ENCODE results near the gene STAT4. TPM values are rescaled to one million over a fixed set of nuclear protein-coding genes. Genes with fewer than 3 reads are reported as not detected.

The STAT4 gene
- total RNA-seq, 1 experiment from 2014 or later, result 0.85 TPM

DNA sequence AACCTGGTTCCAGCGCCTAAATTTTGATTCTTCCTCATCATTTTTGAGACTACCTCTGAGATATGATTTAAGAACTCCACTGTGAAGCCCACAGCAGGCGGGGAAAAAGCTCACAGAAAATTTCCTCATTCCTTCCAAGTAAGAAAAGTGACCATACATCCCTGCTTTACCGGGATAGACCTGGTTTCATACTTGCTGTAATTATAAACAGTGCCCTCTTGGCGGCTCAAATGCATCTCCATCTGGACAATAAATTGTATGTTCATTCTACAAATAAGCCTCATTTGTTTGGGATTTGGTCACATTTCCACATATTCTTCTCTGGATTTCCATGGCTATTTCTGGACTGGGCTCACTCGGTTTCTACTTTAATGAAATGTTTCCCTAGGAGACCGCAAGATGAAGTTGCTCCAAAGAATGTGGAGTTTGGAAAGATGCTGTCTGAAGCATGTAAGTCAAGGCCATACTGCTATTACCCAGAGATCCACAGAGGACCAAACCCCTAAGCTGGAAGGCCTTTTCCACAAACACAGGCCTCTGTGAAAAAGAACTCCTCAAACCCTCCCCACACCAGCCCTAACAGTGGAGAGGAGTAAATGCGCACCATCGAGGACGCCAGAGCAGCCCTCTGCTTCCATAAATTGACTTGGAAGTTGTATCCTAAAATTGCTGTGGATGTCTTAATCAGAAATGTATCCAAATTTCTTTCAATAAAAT, 150.7 kb downstream of the STAT4 start:
- no peak for DNase-seq
- no peak overlapping the region for H3K4me3 Mint-ChIP-seq (ENCODE audit: low read depth, unreplicated experiment)
- intact Hi-C loops (cut with micrococcal nuclease; ENCODE audit: unreplicated experiment), result no loop called here
- H3K27ac Mint-ChIP-seq (ENCODE audit: unreplicated experiment), result no peak overlapping the region
- H3K27me3 Mint-ChIP-seq (ENCODE audit: unreplicated experiment), result no peaks in the 10 kb centered on the region
- H3K36me3 Mint-ChIP-seq (ENCODE audit: insufficient read depth, unreplicated experiment), result peaks cover 74% of the 10 kb centered on the region
- TF ChIP-seq, protein P1, sequence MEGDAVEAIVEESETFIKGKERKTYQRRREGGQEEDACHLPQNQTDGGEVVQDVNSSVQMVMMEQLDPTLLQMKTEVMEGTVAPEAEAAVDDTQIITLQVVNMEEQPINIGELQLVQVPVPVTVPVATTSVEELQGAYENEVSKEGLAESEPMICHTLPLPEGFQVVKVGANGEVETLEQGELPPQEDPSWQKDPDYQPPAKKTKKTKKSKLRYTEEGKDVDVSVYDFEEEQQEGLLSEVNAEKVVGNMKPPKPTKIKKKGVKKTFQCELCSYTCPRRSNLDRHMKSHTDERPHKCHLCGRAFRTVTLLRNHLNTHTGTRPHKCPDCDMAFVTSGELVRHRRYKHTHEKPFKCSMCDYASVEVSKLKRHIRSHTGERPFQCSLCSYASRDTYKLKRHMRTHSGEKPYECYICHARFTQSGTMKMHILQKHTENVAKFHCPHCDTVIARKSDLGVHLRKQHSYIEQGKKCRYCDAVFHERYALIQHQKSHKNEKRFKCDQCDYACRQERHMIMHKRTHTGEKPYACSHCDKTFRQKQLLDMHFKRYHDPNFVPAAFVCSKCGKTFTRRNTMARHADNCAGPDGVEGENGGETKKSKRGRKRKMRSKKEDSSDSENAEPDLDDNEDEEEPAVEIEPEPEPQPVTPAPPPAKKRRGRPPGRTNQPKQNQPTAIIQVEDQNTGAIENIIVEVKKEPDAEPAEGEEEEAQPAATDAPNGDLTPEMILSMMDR (IDR thresholded peaks at IDR 0.05; ENCODE audit: unreplicated experiment), result no peak
- H3K4me1 Mint-ChIP-seq (ENCODE audit: low read depth, unreplicated experiment), result no peaks in the 10 kb centered on the region
- H3K9me3 Mint-ChIP-seq (ENCODE audit: low read depth, unreplicated experiment), result no peaks in the 10 kb centered on the region
- BruUV-seq (replicated peaks), result no TSS peak
- CTCF ChIA-PET, result no interaction called here

DNA sequence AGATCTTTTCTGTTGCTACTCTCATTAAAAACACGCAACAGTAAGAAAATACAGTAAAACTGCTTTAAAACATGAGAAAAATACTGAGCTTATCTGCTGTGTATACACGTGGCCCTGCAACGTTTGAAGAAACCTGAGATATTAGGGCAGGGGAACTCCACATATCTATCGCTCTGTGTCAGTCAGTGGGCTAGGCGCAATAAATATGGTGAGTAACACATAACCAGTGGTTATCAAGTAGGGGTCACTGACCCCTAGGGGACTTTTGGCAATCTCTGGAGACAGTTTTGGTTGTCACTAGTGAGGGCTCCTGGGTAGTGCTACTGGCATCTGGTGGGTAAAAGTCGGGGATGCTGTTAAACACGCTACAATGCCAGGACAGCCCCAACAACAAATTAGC, 151.7 kb downstream of the STAT4 start:
- no peaks in the 10 kb centered on the region for H3K4me1 Mint-ChIP-seq (ENCODE audit: low read depth, unreplicated experiment)
- no peak overlapping the region for H3K4me3 Mint-ChIP-seq (ENCODE audit: low read depth, unreplicated experiment)
- no TSS peak for BruUV-seq (replicated peaks)
- CTCF ChIA-PET, result no interaction called here
- no peaks in the 10 kb centered on the region for H3K9me3 Mint-ChIP-seq (ENCODE audit: low read depth, unreplicated experiment)
- no peak for DNase-seq
- H3K27ac Mint-ChIP-seq (ENCODE audit: unreplicated experiment), result no peak overlapping the region
- intact Hi-C loops (cut with micrococcal nuclease; ENCODE audit: unreplicated experiment), result no loop called here
- no peaks in the 10 kb centered on the region for H3K27me3 Mint-ChIP-seq (ENCODE audit: unreplicated experiment)
- TF ChIP-seq, protein P1 (IDR thresholded peaks at IDR 0.05; ENCODE audit: unreplicated experiment), result no peak
- peaks cover 72% of the 10 kb centered on the region for H3K36me3 Mint-ChIP-seq (ENCODE audit: insufficient read depth, unreplicated experiment)

DNA sequence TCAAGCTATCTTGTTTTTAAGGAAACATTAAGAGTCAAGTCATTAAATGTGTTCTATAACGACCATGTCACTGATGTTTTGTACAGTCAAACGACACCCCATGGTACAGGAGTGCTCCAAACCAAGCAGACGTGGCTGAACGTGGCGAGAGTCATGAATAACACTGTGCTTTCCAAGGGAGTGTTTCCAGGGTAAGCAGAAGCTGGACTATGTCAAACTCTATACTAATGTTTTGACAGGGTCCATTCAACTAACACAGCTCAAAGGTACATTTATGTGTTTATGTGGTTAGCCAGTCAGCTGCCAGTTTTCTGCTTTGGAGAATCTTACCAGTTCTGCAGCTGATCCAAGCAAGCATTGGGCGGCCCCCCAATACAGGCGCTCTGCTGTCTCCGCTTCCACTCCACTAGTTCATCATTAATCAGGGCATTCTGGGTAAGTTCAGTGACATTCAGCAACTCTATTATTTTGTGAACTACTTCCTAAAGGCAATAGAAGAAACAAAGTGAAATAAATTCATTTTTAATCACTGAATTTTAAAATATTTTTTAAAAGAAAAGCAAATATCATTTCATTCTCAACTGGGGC, 153.2 kb downstream of the STAT4 start:
- TF ChIP-seq, protein P1 (IDR thresholded peaks at IDR 0.05; ENCODE audit: unreplicated experiment), result no peak
- BruUV-seq (replicated peaks), result no TSS peak
- Mint-ChIP-seq H3K4me1 (ENCODE audit: low read depth, unreplicated experiment) (no peaks in the 10 kb centered on the region), H3K36me3 (ENCODE audit: insufficient read depth, unreplicated experiment) (peaks cover 78% of the 10 kb centered on the region), H3K27me3 (ENCODE audit: unreplicated experiment) (no peaks in the 10 kb centered on the region), H3K4me3 (ENCODE audit: low read depth, unreplicated experiment) (no peak overlapping the region), H3K27ac (ENCODE audit: unreplicated experiment) (no peak overlapping the region), H3K9me3 (ENCODE audit: low read depth, unreplicated experiment) (no peaks in the 10 kb centered on the region)
- intact Hi-C loops (cut with micrococcal nuclease; ENCODE audit: unreplicated experiment), result no loop called here
- DNase-seq, result no peak
- CTCF ChIA-PET, result no interaction called here

DNA sequence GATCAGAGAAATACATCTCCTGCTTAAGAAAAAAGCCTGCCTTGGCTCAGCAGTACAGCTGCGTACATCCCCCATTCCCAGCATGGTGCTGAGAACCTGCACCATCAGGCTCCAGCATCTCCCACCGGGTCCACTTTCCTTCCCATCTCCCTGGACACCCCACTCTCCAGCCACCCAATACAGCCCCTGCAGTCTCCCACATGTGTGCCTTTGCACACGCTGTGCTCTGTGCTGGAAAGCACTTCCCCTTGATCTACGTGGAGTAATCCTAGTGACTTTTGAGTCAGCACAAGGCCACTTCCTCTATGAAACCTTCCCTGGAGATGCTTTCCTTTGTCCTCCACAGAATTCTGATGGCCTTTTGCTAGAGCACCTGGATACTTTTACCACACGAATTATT, 153.8 kb downstream of the STAT4 start:
- Mint-ChIP-seq H3K9me3 (ENCODE audit: low read depth, unreplicated experiment) (no peaks in the 10 kb centered on the region), H3K27me3 (ENCODE audit: unreplicated experiment) (no peaks in the 10 kb centered on the region), H3K36me3 (ENCODE audit: insufficient read depth, unreplicated experiment) (peaks cover 78% of the 10 kb centered on the region), H3K4me1 (ENCODE audit: low read depth, unreplicated experiment) (no peaks in the 10 kb centered on the region), H3K4me3 (ENCODE audit: low read depth, unreplicated experiment) (no peak overlapping the region), H3K27ac (ENCODE audit: unreplicated experiment) (no peak overlapping the region)
- no TSS peak for BruUV-seq (replicated peaks)
- intact Hi-C loops (cut with micrococcal nuclease; ENCODE audit: unreplicated experiment), result no loop called here
- CTCF ChIA-PET, result no interaction called here
- no peak for DNase-seq
- TF ChIP-seq, protein P1 (IDR thresholded peaks at IDR 0.05; ENCODE audit: unreplicated experiment), result no peak
